Measurements from ENCODE around the gene NARS2.

DNA sequence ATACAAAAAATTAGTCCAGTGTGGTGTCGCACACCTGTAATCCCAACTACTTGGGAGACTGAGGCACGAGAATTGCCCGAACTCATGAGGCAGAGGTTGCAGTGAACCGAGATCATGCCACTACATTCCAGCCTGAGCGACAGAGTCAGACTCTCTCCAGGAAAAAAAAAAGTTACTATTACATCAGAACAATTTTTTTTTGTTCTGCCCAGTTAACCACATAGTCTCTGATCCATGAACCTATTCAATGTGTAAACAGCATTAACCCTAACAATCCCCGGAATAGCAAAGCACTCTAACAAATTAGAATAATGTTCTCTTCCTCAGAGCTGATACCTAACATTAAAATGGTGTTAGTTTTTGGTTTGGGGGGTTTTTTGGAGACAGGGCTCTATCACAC is 4.6 kb downstream of the NARS2 start:
- TF ChIP-seq, protein P1, sequence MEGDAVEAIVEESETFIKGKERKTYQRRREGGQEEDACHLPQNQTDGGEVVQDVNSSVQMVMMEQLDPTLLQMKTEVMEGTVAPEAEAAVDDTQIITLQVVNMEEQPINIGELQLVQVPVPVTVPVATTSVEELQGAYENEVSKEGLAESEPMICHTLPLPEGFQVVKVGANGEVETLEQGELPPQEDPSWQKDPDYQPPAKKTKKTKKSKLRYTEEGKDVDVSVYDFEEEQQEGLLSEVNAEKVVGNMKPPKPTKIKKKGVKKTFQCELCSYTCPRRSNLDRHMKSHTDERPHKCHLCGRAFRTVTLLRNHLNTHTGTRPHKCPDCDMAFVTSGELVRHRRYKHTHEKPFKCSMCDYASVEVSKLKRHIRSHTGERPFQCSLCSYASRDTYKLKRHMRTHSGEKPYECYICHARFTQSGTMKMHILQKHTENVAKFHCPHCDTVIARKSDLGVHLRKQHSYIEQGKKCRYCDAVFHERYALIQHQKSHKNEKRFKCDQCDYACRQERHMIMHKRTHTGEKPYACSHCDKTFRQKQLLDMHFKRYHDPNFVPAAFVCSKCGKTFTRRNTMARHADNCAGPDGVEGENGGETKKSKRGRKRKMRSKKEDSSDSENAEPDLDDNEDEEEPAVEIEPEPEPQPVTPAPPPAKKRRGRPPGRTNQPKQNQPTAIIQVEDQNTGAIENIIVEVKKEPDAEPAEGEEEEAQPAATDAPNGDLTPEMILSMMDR (IDR thresholded peaks at IDR 0.05): no peak
- TF ChIP-seq POLR2A (IDR thresholded peaks at IDR 0.05): no peak
- no peak for TF ChIP-seq POLR2AphosphoS5 (IDR thresholded peaks at IDR 0.05)

All from breast epithelium (tissue), 3 donors.